ENCODE measurements around the gene ADAMTS2.

DNA sequence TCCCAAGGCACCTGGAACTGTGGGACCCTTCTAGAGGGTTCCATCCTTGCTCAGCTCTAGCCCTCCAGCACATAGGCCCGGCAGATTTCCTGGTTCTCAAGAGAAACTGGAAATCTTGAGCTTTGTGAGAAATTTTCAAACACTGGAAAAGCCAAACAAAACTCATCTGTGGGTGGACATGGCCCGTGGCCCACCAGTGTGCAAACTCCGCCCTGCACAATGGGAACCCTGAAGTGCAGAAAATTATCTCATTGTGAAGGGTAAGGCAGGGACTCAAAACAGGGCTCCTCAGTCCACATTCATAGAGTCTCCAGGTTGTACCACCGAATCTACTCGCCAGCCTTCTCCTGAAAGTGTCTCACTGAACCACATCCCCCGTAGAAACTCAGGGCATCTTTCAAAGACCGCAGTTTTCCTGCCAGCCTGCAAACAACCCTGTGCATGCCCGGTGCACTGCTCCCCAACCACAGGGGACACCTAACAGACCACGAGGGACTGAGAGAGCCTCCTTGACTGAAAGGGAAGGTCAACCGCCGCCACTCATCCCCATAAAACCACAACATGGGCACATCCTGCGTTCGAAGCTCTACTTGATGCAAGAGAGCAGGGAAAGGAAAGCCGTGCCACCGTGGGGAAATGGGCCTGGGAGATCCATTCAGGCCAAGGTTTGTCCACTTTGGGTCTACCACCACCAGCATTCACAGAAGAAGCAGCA is 18.1 kb downstream of the ADAMTS2 start:
- TF ChIP-seq, protein P1, sequence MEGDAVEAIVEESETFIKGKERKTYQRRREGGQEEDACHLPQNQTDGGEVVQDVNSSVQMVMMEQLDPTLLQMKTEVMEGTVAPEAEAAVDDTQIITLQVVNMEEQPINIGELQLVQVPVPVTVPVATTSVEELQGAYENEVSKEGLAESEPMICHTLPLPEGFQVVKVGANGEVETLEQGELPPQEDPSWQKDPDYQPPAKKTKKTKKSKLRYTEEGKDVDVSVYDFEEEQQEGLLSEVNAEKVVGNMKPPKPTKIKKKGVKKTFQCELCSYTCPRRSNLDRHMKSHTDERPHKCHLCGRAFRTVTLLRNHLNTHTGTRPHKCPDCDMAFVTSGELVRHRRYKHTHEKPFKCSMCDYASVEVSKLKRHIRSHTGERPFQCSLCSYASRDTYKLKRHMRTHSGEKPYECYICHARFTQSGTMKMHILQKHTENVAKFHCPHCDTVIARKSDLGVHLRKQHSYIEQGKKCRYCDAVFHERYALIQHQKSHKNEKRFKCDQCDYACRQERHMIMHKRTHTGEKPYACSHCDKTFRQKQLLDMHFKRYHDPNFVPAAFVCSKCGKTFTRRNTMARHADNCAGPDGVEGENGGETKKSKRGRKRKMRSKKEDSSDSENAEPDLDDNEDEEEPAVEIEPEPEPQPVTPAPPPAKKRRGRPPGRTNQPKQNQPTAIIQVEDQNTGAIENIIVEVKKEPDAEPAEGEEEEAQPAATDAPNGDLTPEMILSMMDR (IDR thresholded peaks at IDR 0.05 in 2 of 3, conservative IDR thresholded peaks at IDR 0.05 in 1 of 3; ENCODE audit: borderline replicate concordance in 1 of 3, insufficient read depth in 1 of 3, low read depth in 2 of 3, low read length in 2 of 3): no peak
- no peak for TF ChIP-seq POLR2A (IDR thresholded peaks at IDR 0.05; ENCODE audit: borderline replicate concordance, extremely low read depth, insufficient read depth, insufficient read length)
- no peak for TF ChIP-seq POLR2AphosphoS5 (IDR thresholded peaks at IDR 0.05; ENCODE audit: low read depth, low read length)
- TF ChIP-seq CEBPB (IDR thresholded peaks at IDR 0.05; ENCODE audit: low read depth): no peak
- TF ChIP-seq, protein P2, sequence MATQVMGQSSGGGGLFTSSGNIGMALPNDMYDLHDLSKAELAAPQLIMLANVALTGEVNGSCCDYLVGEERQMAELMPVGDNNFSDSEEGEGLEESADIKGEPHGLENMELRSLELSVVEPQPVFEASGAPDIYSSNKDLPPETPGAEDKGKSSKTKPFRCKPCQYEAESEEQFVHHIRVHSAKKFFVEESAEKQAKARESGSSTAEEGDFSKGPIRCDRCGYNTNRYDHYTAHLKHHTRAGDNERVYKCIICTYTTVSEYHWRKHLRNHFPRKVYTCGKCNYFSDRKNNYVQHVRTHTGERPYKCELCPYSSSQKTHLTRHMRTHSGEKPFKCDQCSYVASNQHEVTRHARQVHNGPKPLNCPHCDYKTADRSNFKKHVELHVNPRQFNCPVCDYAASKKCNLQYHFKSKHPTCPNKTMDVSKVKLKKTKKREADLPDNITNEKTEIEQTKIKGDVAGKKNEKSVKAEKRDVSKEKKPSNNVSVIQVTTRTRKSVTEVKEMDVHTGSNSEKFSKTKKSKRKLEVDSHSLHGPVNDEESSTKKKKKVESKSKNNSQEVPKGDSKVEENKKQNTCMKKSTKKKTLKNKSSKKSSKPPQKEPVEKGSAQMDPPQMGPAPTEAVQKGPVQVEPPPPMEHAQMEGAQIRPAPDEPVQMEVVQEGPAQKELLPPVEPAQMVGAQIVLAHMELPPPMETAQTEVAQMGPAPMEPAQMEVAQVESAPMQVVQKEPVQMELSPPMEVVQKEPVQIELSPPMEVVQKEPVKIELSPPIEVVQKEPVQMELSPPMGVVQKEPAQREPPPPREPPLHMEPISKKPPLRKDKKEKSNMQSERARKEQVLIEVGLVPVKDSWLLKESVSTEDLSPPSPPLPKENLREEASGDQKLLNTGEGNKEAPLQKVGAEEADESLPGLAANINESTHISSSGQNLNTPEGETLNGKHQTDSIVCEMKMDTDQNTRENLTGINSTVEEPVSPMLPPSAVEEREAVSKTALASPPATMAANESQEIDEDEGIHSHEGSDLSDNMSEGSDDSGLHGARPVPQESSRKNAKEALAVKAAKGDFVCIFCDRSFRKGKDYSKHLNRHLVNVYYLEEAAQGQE (IDR thresholded peaks at IDR 0.05; ENCODE audit: low read depth): no peak
- TF ChIP-seq, protein P3, sequence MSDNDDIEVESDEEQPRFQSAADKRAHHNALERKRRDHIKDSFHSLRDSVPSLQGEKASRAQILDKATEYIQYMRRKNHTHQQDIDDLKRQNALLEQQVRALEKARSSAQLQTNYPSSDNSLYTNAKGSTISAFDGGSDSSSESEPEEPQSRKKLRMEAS (IDR thresholded peaks at IDR 0.05): no peak

All from HCT116 (cell line).